Measurements from ENCODE around the gene LUC7L. TPM values are rescaled to one million over a fixed set of nuclear protein-coding genes. Genes with fewer than 3 reads are reported as not detected.
"Not testable (repeated sequence)": the region's sequence is repeated elsewhere in the genome, so short reads cannot be mapped to it uniquely, and the experiment has no call there.

The LUC7L gene
- total RNA-seq, 1 donor from 2014 or later = 109 TPM

DNA sequence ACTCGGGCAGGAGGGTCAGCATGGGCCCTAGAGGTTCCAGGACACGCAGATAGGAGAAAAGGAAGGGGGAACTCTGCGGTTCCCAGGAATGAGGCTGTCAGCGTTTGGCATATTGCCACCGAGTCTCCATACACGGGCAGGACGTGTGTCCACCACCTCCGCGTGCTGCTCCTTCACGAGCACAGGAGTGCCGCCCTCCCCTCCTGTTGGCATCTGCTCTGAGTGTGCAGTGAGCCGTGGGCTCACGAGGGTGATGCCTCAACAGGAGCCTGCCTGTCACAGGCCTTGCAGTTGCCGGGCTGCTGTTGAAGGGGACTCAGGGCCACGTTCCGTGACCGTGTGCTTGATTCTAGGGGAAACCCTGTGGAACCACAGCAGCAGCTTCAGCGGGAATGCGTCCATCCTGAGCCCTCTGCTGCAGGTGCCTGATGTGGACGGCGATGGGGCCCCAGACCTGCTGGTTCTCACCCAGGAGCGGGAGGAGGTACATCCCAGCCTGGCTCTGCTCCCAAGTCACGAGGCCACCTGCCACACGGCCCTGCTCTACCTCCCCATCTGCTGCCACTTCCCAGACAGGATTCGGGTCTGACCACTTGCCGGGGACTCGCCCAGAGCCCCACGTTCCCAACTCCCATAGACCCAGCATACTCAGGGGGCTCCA is 31.9 kb upstream of the LUC7L start:
- no peak overlapping the region for H3K4me3 ChIP-seq (ENCODE audit: low read depth, low read length)
- no peak for DNase-seq (ENCODE audit: low read depth)

DNA sequence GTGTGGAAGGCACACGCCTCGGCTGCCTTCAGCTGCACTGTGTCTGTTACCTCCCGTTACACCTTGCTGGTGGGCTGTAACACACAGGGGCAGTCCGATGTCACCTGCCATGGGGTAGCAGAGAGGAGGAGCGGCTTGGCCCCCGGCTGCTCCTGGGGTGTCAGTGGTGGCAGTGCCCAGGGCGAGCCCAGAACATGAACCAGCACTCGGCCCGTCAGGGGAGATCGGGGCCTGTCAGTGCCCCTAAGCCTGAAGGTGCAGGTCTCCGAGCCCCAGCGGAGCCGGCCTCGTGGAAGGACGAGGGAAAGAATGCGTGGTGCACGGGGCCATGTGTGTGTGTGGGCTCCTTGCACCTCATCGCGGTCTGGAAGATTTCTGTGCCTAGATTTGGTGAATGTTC is 31.1 kb upstream of the LUC7L start:
- TF ChIP-seq, protein P1, sequence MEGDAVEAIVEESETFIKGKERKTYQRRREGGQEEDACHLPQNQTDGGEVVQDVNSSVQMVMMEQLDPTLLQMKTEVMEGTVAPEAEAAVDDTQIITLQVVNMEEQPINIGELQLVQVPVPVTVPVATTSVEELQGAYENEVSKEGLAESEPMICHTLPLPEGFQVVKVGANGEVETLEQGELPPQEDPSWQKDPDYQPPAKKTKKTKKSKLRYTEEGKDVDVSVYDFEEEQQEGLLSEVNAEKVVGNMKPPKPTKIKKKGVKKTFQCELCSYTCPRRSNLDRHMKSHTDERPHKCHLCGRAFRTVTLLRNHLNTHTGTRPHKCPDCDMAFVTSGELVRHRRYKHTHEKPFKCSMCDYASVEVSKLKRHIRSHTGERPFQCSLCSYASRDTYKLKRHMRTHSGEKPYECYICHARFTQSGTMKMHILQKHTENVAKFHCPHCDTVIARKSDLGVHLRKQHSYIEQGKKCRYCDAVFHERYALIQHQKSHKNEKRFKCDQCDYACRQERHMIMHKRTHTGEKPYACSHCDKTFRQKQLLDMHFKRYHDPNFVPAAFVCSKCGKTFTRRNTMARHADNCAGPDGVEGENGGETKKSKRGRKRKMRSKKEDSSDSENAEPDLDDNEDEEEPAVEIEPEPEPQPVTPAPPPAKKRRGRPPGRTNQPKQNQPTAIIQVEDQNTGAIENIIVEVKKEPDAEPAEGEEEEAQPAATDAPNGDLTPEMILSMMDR (IDR thresholded peaks at IDR 0.05; ENCODE audit: insufficient read depth, low read length, poor library complexity, severe bottlenecking) = no peak

More for the DNA sequence above, 31.9 kb upstream of the LUC7L start:
- Histone ChIP-seq H3K27me3 (ENCODE audit: control insufficient read depth, insufficient read depth, low read length) (no peaks in the 10 kb centered on the region), H3K36me3 (ENCODE audit: control insufficient read depth, insufficient read depth, low read length) (no peaks in the 10 kb centered on the region)
- TF ChIP-seq, protein P1 (IDR thresholded peaks at IDR 0.05; ENCODE audit: insufficient read depth, low read length, poor library complexity, severe bottlenecking) = no peak

DNA sequence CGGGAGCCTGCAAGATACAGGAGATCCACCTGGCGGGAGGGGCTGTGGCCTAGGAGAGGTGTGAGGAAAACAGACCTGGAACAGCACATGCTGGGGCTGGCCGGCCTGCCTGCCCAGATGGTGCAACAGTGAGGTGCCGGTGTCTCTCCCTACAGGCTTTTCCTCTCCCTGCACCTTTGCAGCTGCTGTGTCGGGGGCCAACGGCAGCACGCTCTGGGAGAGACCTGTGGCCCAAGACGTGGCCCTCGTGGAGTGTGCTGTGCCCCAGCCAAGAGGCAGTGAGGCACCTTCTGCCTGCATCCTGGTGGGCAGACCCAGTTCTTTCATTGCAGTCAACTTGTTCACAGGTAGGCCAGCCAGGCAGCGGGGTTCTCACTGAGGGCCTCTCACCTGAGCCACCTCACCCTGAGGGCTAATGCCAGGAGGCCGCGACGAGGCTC is 30.6 kb upstream of the LUC7L start:
- Histone ChIP-seq H3K36me3 (ENCODE audit: control insufficient read depth, insufficient read depth, low read length) (no peaks in the 10 kb centered on the region), H3K4me3 (ENCODE audit: low read depth, low read length) (no peak overlapping the region), H3K27me3 (ENCODE audit: control insufficient read depth, insufficient read depth, low read length) (no peaks in the 10 kb centered on the region)
- DNase-seq (ENCODE audit: low read depth) = no peak
- TF ChIP-seq, protein P1 (IDR thresholded peaks at IDR 0.05; ENCODE audit: insufficient read depth, low read length, poor library complexity, severe bottlenecking) = no peak

More for the DNA sequence above, 31.1 kb upstream of the LUC7L start:
- H3K36me3 ChIP-seq (ENCODE audit: control insufficient read depth, insufficient read depth, low read length) = no peaks in the 10 kb centered on the region
- H3K27me3 ChIP-seq (ENCODE audit: control insufficient read depth, insufficient read depth, low read length) = no peaks in the 10 kb centered on the region
- H3K4me3 ChIP-seq (ENCODE audit: low read depth, low read length) = no peak overlapping the region
- DNase-seq (ENCODE audit: low read depth) = no peak

DNA sequence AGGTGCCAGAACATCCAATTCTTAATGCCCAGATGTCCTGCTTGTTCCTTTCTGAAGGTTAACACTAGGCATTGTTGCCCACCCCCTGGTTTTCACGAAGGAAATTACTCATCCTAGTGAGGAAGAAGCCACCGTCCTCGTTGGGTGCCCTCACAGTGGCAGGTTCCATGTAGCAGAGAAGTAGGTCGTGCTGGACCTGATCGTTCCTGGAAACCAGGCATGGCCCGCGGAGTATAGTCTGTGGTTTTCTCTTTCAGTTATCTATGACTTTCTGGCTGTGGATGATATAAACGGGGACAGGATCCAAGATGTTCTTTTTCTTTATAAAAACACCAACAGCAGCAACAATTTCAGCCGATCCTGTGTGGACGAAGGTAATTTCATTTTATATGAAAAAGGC is 30.0 kb upstream of the LUC7L start:
- Histone ChIP-seq H3K4me3 (ENCODE audit: low read depth, low read length) (no peak overlapping the region), H3K27me3 (ENCODE audit: control insufficient read depth, insufficient read depth, low read length) (no peaks in the 10 kb centered on the region), H3K36me3 (ENCODE audit: control insufficient read depth, insufficient read depth, low read length) (no peaks in the 10 kb centered on the region)
- no peak for DNase-seq (ENCODE audit: low read depth)
- TF ChIP-seq, protein P1 (IDR thresholded peaks at IDR 0.05; ENCODE audit: insufficient read depth, low read length, poor library complexity, severe bottlenecking) = no peak

DNA sequence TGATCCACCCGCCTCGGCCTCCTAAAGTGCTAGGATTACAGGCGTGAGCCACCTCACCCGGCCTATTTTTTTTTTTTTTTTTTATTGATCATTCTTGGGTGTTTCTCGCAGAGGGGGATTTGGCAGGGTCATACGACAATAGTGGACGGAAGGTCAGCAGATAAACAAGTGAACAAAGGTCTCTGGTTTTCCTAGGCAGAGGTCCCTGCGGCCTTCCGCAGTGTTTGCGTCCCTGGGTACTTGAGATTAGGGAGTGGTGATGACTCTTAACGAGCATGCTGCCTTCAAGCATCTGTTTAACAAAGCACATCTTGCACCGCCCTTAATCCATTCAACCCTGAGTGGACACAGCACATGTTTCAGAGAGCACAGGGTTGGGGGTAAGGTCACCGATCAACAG is 28.8 kb upstream of the LUC7L start:
- H3K36me3 ChIP-seq (ENCODE audit: control insufficient read depth, insufficient read depth, low read length); DNase-seq (ENCODE audit: low read depth): not testable (repeated sequence)

DNA sequence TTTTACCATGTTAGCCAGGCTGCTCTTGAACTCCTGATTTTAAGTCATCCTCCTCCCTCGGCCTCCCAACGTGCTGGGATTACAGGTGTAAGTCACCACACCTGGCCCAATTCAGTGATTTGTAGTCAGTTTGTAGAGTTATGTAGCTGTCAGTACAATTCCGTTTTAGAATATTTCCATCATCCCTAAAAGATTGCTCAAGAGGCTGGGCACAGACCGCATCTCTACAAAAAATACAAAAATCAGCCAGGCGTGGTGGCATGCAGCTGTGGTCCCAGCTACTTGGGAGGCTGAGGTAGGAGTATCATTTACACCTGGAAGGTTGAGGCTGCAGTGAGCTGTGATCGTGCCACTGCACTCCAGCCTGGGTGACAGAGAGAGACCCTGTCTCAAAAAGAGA is 25.9 kb upstream of the LUC7L start:
- Histone ChIP-seq H3K36me3 (ENCODE audit: control insufficient read depth, insufficient read depth, low read length) (peaks cover 4% of the 10 kb centered on the region), H3K27me3 (ENCODE audit: control insufficient read depth, insufficient read depth, low read length) (no peaks in the 10 kb centered on the region), H3K4me3 (ENCODE audit: low read depth, low read length) (no peak overlapping the region)
- TF ChIP-seq, protein P1 (IDR thresholded peaks at IDR 0.05; ENCODE audit: insufficient read depth, low read length, poor library complexity, severe bottlenecking) = no peak
- no peak for DNase-seq (ENCODE audit: low read depth)

More for the DNA sequence above, 28.8 kb upstream of the LUC7L start:
- H3K27me3 ChIP-seq (ENCODE audit: control insufficient read depth, insufficient read depth, low read length); H3K4me3 ChIP-seq (ENCODE audit: low read depth, low read length): not testable (repeated sequence)

Data from kidney epithelial cell (primary cell).